ENCODE results near the gene ZIM2. TPM values are rescaled to one million over a fixed set of nuclear protein-coding genes. Genes with fewer than 3 reads are reported as not detected.

ZIM2 gene
- polyA plus RNA-seq, 1 donor (not counting 4 experiments of a cell fraction or from before 2014, with no cell fraction given), result not detected

DNA sequence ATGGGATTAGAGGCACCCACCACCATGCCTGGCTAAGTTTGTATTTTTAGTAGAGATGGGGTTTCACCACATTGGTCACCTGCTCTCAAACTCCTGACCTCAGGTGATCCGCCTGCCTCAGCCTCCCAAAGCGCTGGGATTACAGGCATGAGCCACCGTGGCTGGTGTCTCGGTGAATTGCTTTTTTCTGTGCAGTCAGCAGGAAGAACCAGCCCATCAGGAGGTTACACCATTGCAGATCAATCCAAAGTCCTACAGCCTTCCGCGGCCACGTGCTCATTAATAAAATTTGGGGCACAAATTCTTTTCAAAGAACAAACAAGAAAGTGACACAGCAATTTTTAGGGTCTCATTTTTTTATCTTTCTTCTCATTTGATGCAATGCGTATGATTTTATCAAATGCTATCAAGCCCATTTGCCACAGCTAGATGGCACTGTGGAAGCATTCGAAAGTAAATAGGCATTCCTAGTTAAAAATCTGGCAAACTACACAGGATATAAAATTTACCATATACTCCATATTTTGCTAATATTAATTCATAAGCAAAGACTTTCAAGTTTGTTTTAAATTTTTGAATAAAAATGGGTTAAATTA lies 114.6 kb downstream of the ZIM2 start:
- dilution Hi-C loops (cut with MboI; ENCODE audit: extremely low pct_ligation_motif_present, low sequenced_read_pairs), result no loop called here
- no peak for TF ChIP-seq EZH2 (IDR thresholded peaks at IDR 0.05; ENCODE audit: low read length)
- TF ChIP-seq, protein P1, sequence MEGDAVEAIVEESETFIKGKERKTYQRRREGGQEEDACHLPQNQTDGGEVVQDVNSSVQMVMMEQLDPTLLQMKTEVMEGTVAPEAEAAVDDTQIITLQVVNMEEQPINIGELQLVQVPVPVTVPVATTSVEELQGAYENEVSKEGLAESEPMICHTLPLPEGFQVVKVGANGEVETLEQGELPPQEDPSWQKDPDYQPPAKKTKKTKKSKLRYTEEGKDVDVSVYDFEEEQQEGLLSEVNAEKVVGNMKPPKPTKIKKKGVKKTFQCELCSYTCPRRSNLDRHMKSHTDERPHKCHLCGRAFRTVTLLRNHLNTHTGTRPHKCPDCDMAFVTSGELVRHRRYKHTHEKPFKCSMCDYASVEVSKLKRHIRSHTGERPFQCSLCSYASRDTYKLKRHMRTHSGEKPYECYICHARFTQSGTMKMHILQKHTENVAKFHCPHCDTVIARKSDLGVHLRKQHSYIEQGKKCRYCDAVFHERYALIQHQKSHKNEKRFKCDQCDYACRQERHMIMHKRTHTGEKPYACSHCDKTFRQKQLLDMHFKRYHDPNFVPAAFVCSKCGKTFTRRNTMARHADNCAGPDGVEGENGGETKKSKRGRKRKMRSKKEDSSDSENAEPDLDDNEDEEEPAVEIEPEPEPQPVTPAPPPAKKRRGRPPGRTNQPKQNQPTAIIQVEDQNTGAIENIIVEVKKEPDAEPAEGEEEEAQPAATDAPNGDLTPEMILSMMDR (optimal IDR thresholded peaks at IDR 0.05 in 1 of 3, IDR thresholded peaks at IDR 0.05 in 1 of 3, conservative IDR thresholded peaks at IDR 0.05 in 1 of 3; ENCODE audit: extremely low read depth in 1 of 3, insufficient read depth in 2 of 3, low read length in 3 of 3), result peak in 1 of 3 experiments; percentile 16
- DNase-seq (ENCODE audit: low read depth, low spot score), result no peak
- Histone ChIP-seq H3K4me1 (ENCODE audit: control insufficient read depth, extremely low read depth, insufficient read depth, low read length) (no peaks in the 10 kb centered on the region), H3K27ac (ENCODE audit: control insufficient read depth, insufficient read depth, low read length) (no peak overlapping the region), H3K27me3 (ENCODE audit: control insufficient read depth, extremely low read depth, insufficient read depth, low read length) (no peaks in the 10 kb centered on the region), H3K36me3 (ENCODE audit: control insufficient read depth in 2 of 2, extremely low read depth in 1 of 2, insufficient read depth in 2 of 2, low read length in 2 of 2) (no peaks in the 10 kb centered on the region), H3K9me1 (ENCODE audit: control insufficient read depth, extremely low read depth, insufficient read depth, low read length) (no peaks in the 10 kb centered on the region), H3K79me2 (ENCODE audit: control insufficient read depth, insufficient read depth, low read length) (no peaks in the 10 kb centered on the region), H3K9me3 (ENCODE audit: control insufficient read depth, low read depth, low read length) (peaks cover 3% of the 10 kb centered on the region), H3K4me2 (ENCODE audit: control insufficient read depth, extremely low read depth, insufficient read depth, low read depth, low read length) (no peak overlapping the region), H3K9ac (ENCODE audit: control insufficient read depth, extremely low read depth, insufficient read depth, low read length) (no peak overlapping the region), H2AFZ (ENCODE audit: control insufficient read depth, low read length) (no peak overlapping the region), H4K20me1 (ENCODE audit: control insufficient read depth, extremely low read depth, insufficient read depth, low read length) (no peaks in the 10 kb centered on the region), H3K4me3 (ENCODE audit: control insufficient read depth in 2 of 3, extremely low read depth in 1 of 3, insufficient read depth in 2 of 3, low read depth in 1 of 3, low read length in 3 of 3) (no peak overlapping the region)
- FAIRE-seq, result no peak

Small RNA genes lying within 50 kb of the gene (small RNA-seq; reads per million reads assigned to genes)
- 0 reads per million in 3 experiments for gene AC006115.2 (ENCODE audit: insufficient read length in 3 of 3, low read depth in 3 of 3, low replicate concordance in 1 of 3)

Other genes starting within 250 kb of the ZIM2 start
- 4.8 to 7.6 TPM (median 5.6 TPM) in 3 replicates for gene ZNF71, start 245.4 kb downstream of the ZIM2 start, polyA plus RNA-seq
- 0.12 to 0.15 TPM (median 0.13 TPM) in 3 replicates for gene SMIM17, start 197.6 kb downstream of the ZIM2 start, polyA plus RNA-seq
- 0.01 TPM in 1 of 3 replicates, not detected in the others for gene ZNF835, start 169.0 kb downstream of the ZIM2 start, polyA plus RNA-seq
- 0.08 to 0.14 TPM (median 0.09 TPM) in 3 replicates for gene PEG3, start within 50 bp of the ZIM2 start, polyA plus RNA-seq